C4-2B (cell line): Measurements from ENCODE around the gene OR52H1.

ENCODE experiments used
- H3K27ac ChIP-seq: fragments of 450-650 bp; 2 replicates; pipeline ENCODE4 v1.5.1; 2017
- CTCF ChIP-seq: fragments of 450-650 bp; conservative IDR thresholded peaks from 2 replicates; pipeline ENCODE4 v1.5.1; 2017; ENCODE audit warnings: mild to moderate bottlenecking
- ZFX ChIP-seq: fragments of 450-650 bp; IDR thresholded peaks from 2 replicates; pipeline ENCODE4 v1.6.1; 2017

The OR52H1 gene

GRCh38 chr11:5516599-5516998 lies 31.7 kb downstream of the OR52H1 start, which contains the start of gene UBQLNL:
UBQLNL (minus strand) TSS chr11:5516699; CDS start chr11:5516441, 258 bp downstream.
- TF ChIP-seq CTCF (no peak), ZFX (no peak)
- H3K27ac ChIP-seq = no peak within 1 kb of the TSS

- TF ChIP-seq CTCF (no peak), ZFX (no peak)
- H3K27ac ChIP-seq = no peak overlapping the region
Observed at GRCh38 chr11:5514841-5515240, 33.5 kb downstream of the OR52H1 start.

GRCh38 chr11:5509803-5510202 lies 38.5 kb downstream of the OR52H1 start, which contains the start of gene UBQLN3:
UBQLN3 (minus strand) TSS chr11:5509957; CDS start chr11:5509558, 399 bp downstream.
- no peak for TF ChIP-seq ZFX
- TF ChIP-seq CTCF = no peak
- no peak within 1 kb of the TSS for H3K27ac ChIP-seq

GRCh38 chr11:5508605-5509004 lies 39.7 kb downstream of the OR52H1 start:
- no peak overlapping the region for H3K27ac ChIP-seq
- peak; percentile 22 for TF ChIP-seq CTCF
- no peak for TF ChIP-seq ZFX

GRCh38 chr11:5507933-5508305 lies 40.4 kb downstream of the OR52H1 start:
- TF ChIP-seq ZFX (no peak), CTCF (no peak)
- H3K27ac ChIP-seq = no peak overlapping the region

GRCh38 chr11:5507177-5507932 lies 41.0 kb downstream of the OR52H1 start:
- TF ChIP-seq CTCF (no peak), ZFX (no peak)
- no peak overlapping the region for H3K27ac ChIP-seq

- H3K27ac ChIP-seq = no peak overlapping the region
- TF ChIP-seq CTCF = no peak
- no peak for TF ChIP-seq ZFX
Observed at GRCh38 chr11:5505363-5506048, 42.8 kb downstream of the OR52H1 start.
